Panc1 (cell line): ENCODE results near the gene BPGM. TPM values are rescaled to one million over a fixed set of nuclear protein-coding genes. Genes with fewer than 3 reads are reported as not detected.

ENCODE experiments used
- ATAC-seq: fragments of 200-7000 bp; cut with Tn5 transposase; 2 replicates; pipeline ENCODE4 v1.9.1; 2020; ENCODE audit warnings: mild to moderate bottlenecking, moderate library complexity
- BruUV-seq: library from RNA; stranded (reverse); fragments of 400-500 nt; replicated peaks from 2 replicates; lab custom pipeline; 2021; lab: Mats Ljungman, UMichigan
- CTCF ChIA-PET: fragments of 300-600 bp; sonication (Branson Sonifier 250); formaldehyde crosslinking; loops from one replicate; lab custom pipeline; 2022; ENCODE audit warnings: antibody characterized with exemption; lab: Charles Lee
- POLR2A ChIA-PET: fragments of 300-600 bp; sonication (Branson Sonifier 250); formaldehyde crosslinking; loops from one replicate; lab custom pipeline; 2022; ENCODE audit warnings: antibody characterized with exemption; lab: Charles Lee
- DNase-seq: peaks from one replicate; pipeline ENCODE4 v3.0.0-alpha.2; 2010; ENCODE audit warnings: low read depth, low spot score
- H3K27ac ChIP-seq: 2 replicates; pipeline ENCODE4 v1.5.1; 2011; ENCODE audit warnings: mild to moderate bottlenecking, low read length, inconsistent platforms
- H3K27me3 ChIP-seq: fragments of 200-500 bp; sonication (Bioruptor generic); 2 replicates; pipeline ENCODE4 v1.6.0; 2014; ENCODE audit warnings: low read length, inconsistent platforms; ENCODE audit not compliant: control insufficient read depth, insufficient read depth
- H3K36me3 ChIP-seq: fragments of 200-500 bp; sonication (Bioruptor generic); 2 replicates; pipeline ENCODE4 v1.5.1; 2014; ENCODE audit warnings: inconsistent platforms, mild to moderate bottlenecking, low read length, moderate library complexity; ENCODE audit not compliant: control insufficient read depth, insufficient read depth
- H3K4me1 ChIP-seq: 2 replicates; pipeline ENCODE4 v1.5.1; 2011; ENCODE audit warnings: inconsistent platforms, mild to moderate bottlenecking, low read length, moderate library complexity; ENCODE audit not compliant: control insufficient read depth, insufficient read depth
- H3K4me3 ChIP-seq, 2 experiments: 2 replicates each; pipeline ENCODE4 v1.5.1; 2011 to 2012; ENCODE audit warnings: low read depth in 2 of 2, low read length in 2 of 2, mild to moderate bottlenecking in 2 of 2, inconsistent platforms in 1 of 2, moderate library complexity in 1 of 2
- H3K9me3 ChIP-seq: fragments of 200-500 bp; sonication (Bioruptor generic); 2 replicates; pipeline ENCODE4 v1.5.1; 2014; ENCODE audit warnings: low read depth, mild to moderate bottlenecking, inconsistent platforms, low read length, moderate library complexity; ENCODE audit not compliant: control insufficient read depth, insufficient read depth
- CTCF ChIP-seq: fragments of 450-650 bp; IDR thresholded peaks from 2 replicates; pipeline ENCODE4 v1.5.1; 2017; ENCODE audit warnings: mild to moderate bottlenecking
- POLR2AphosphoS5 ChIP-seq: IDR thresholded peaks from 2 replicates; pipeline ENCODE4 v1.6.1; 2012; ENCODE audit warnings: mild to moderate bottlenecking, low read depth, low read length, moderate library complexity
- REST ChIP-seq, 2 experiments: IDR thresholded peaks; 2 replicates each; pipeline ENCODE4 v1.6.1; 2011 to 2012; ENCODE audit warnings: low read depth in 2 of 2, control low read depth in 1 of 2, low read length in 1 of 2, mild to moderate bottlenecking in 1 of 2, moderate library complexity in 1 of 2; ENCODE audit not compliant: insufficient read depth in 1 of 2
- SIN3A ChIP-seq: IDR thresholded peaks from 2 replicates; pipeline ENCODE4 v1.6.1; 2012; ENCODE audit warnings: low read depth, mild to moderate bottlenecking, low read length, moderate library complexity, borderline replicate concordance; ENCODE audit not compliant: insufficient read depth
- TCF7L2 ChIP-seq: IDR thresholded peaks from 2 replicates; pipeline ENCODE4 v1.6.1; 2011; ENCODE audit warnings: mild to moderate bottlenecking, low read depth, low read length, inconsistent platforms
- in situ Hi-C: cut with HindIII; loops from 2 replicates; pipeline ENCODE4 v1.10.0; 2016; ENCODE audit warnings: low sequenced_read_pairs, low pct_unique_long_range_greater_than_20kb
- intact Hi-C: fragments of 100-400 bp; cut with micrococcal nuclease; formaldehyde crosslinking; loops from one replicate; pipeline ENCODE4 v1.10.0; 2022; ENCODE audit not compliant: unreplicated experiment
- total RNA-seq: library from RNA; stranded (reverse); gene quantifications from one replicate; pipeline ENCODE4 v1.2.1, GENCODE V29; 2021; ENCODE audit not compliant: unreplicated experiment

Gene BPGM
- total RNA-seq, 1 experiment from 2014 or later: 10.7 TPM

- ChIA-PET POLR2A (interaction anchor here (0.6 kb wide), 1 partner anchor 799 kb away, joined by 10 read pairs; no protein-coding TSS in a partner anchor), CTCF (no interaction called here)
- in situ Hi-C loops (no loop called here), intact Hi-C loops (no loop called here)
- TF ChIP-seq REST (IDR thresholded peaks at IDR 0.05; ENCODE audit: insufficient read depth in 1 of 2, low read depth in 2 of 2, low read length in 1 of 2): no peak
- no peak for TF ChIP-seq POLR2AphosphoS5
- TF ChIP-seq SIN3A: no peak
- no peak for TF ChIP-seq CTCF
- TF ChIP-seq TCF7L2: no peak
- no peak overlapping the region for H3K27ac ChIP-seq
- H3K9me3 ChIP-seq: peaks cover 3% of the 10 kb centered on the region; the same call in 1 of the 2 replicates
- H3K36me3 ChIP-seq: no peaks in the 10 kb centered on the region
- H3K4me3 ChIP-seq: no peak overlapping the region
- H3K4me1 ChIP-seq: no peaks in the 10 kb centered on the region
- BruUV-seq: no TSS peak
- ATAC-seq: no peak
- DNase-seq: no peak
- H3K27me3 ChIP-seq: no peaks in the 10 kb centered on the region
These were observed 30.1 kb downstream of the BPGM start for GRCh38 chr7:134676743-134677142.

GRCh38 chr7:134678115-134678514 is 31.5 kb downstream of the BPGM start:
- no peak for DNase-seq
- CTCF ChIA-PET: no interaction called here
- intact Hi-C loops: no loop called here
- POLR2A ChIA-PET: no interaction called here
- BruUV-seq: no TSS peak
- no peak overlapping the region for H3K4me3 ChIP-seq
- peaks cover 3% of the 10 kb centered on the region; the same call in 1 of the 2 replicates for H3K9me3 ChIP-seq
- TF ChIP-seq REST (IDR thresholded peaks at IDR 0.05; ENCODE audit: insufficient read depth in 1 of 2, low read depth in 2 of 2, low read length in 1 of 2): no peak
- no peaks in the 10 kb centered on the region for H3K27me3 ChIP-seq
- no peak for ATAC-seq
- no peak overlapping the region for H3K27ac ChIP-seq
- H3K4me1 ChIP-seq: no peaks in the 10 kb centered on the region
- H3K36me3 ChIP-seq: no peaks in the 10 kb centered on the region
- in situ Hi-C loops: no loop called here
